DND-41 (cell line): ENCODE results near the gene MXD1.

Source experiments
- ATAC-seq: fragments of 200-7000 bp; cut with Tn5 transposase; 3 replicates; pipeline ENCODE4 v1.9.1; 2021; ENCODE audit warnings: low read depth; ENCODE audit not compliant: insufficient read depth
- DNase-seq: peaks from one replicate; pipeline ENCODE4 v3.0.0-alpha.2; 2020
- H2AFZ ChIP-seq: 2 replicates; pipeline ENCODE4 v1.6.0; 2012; ENCODE audit warnings: low read depth, low read length
- H3K27ac ChIP-seq: 2 replicates; pipeline ENCODE4 v1.5.1; 2012; ENCODE audit warnings: low read length, inconsistent platforms
- H3K27me3 ChIP-seq: fragments of 200-600 bp; sonication (generic); 2 replicates; pipeline ENCODE4 v1.6.0; 2012; ENCODE audit warnings: low read length, mild to moderate bottlenecking, inconsistent platforms; ENCODE audit not compliant: insufficient read depth, poor library complexity
- H3K36me3 ChIP-seq: 2 replicates; pipeline ENCODE4 v1.5.1; 2012; ENCODE audit warnings: low read length, inconsistent platforms; ENCODE audit not compliant: insufficient read depth
- H3K4me1 ChIP-seq: 2 replicates; pipeline ENCODE4 v1.5.1; 2012; ENCODE audit warnings: mild to moderate bottlenecking, low read length; ENCODE audit not compliant: insufficient read depth
- H3K4me2 ChIP-seq: 2 replicates; pipeline ENCODE4 v1.6.0; 2012; ENCODE audit warnings: mild to moderate bottlenecking, moderate library complexity, low read length, inconsistent platforms; ENCODE audit not compliant: insufficient read depth
- H3K4me3 ChIP-seq, 2 experiments: fragments of 200-600 bp in 1 of 2; shearing (Covaris generic) in 1 of 2; 2 replicates each; pipeline ENCODE4 v1.5.1; 2012 to 2016; ENCODE audit warnings: inconsistent platforms in 2 of 2, low read length in 2 of 2, mild to moderate bottlenecking in 2 of 2, low read depth in 1 of 2, moderate library complexity in 1 of 2
- H3K79me2 ChIP-seq: 2 replicates; pipeline ENCODE4 v1.6.0; 2012; ENCODE audit warnings: low read length, inconsistent platforms; ENCODE audit not compliant: insufficient read depth
- H3K9ac ChIP-seq: 2 replicates; pipeline ENCODE4 v1.6.0; 2012; ENCODE audit warnings: low read depth, mild to moderate bottlenecking, inconsistent platforms, low read length, moderate library complexity
- H3K9me3 ChIP-seq: 2 replicates; pipeline ENCODE4 v1.5.1; 2012; ENCODE audit warnings: low read length, moderate library complexity, mild to moderate bottlenecking, inconsistent platforms; ENCODE audit not compliant: insufficient read depth, severe bottlenecking
- H4K20me1 ChIP-seq: 2 replicates; pipeline ENCODE4 v1.6.0; 2012; ENCODE audit warnings: low read length; ENCODE audit not compliant: insufficient read depth
- EZH2 ChIP-seq: IDR thresholded peaks from 3 replicates; pipeline ENCODE4 v1.6.1; 2012; ENCODE audit warnings: borderline replicate concordance, low read depth, mild to moderate bottlenecking, moderate library complexity, low read length, inconsistent platforms; ENCODE audit not compliant: severe bottlenecking
- TF ChIP-seq, protein P1 (sequence below): IDR thresholded peaks from 2 replicates; pipeline ENCODE4 v1.5.1; 2012; ENCODE audit warnings: borderline replicate concordance, low read length, moderate library complexity, mild to moderate bottlenecking; ENCODE audit not compliant: poor library complexity, severe bottlenecking; ENCODE audit errors: extremely low read depth

Gene MXD1

GRCh38 chr2:69952336-69953115 lies 37.6 kb downstream of the MXD1 start:
- Histone ChIP-seq H2AFZ (no peak overlapping the region), H3K79me2 (no peaks in the 10 kb centered on the region)
- no peak for ATAC-seq

DNA sequence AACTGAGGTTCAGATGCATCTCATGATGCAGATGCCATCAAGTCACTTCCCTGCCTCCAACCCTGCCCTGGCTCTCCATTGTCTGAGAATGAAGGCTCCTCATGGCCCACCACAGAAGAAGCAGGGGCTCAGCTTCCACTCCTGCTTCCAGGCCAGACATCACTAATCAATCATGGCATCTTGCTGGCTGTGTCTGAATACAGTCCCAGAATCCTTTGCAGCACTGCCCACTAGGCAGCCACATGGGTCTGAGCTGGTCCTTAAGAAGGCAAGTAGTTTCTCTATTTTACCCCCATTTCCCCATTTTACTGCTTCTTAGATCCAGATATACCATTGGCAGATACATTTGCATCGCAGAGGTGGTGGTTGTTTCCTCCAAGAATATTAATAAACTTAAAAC lies 39.2 kb downstream of the MXD1 start:
- Histone ChIP-seq H3K4me3 (no peak overlapping the region), H3K4me2 (no peak overlapping the region), H2AFZ (no peak overlapping the region), H3K4me1 (peaks cover 27% of the 10 kb centered on the region), H4K20me1 (no peaks in the 10 kb centered on the region), H3K27ac (no peak overlapping the region), H3K27me3 (no peaks in the 10 kb centered on the region), H3K79me2 (no peaks in the 10 kb centered on the region), H3K36me3 (no peaks in the 10 kb centered on the region), H3K9me3 (no peaks in the 10 kb centered on the region), H3K9ac (no peak overlapping the region)
- DNase-seq (no peak), ATAC-seq (no peak)
- no peak for TF ChIP-seq EZH2

More at GRCh38 chr2:69952336-69953115, 37.6 kb downstream of the MXD1 start:
- Histone ChIP-seq H3K4me1 (peaks cover 15% of the 10 kb centered on the region), H3K27ac (no peak overlapping the region), H3K27me3 (no peaks in the 10 kb centered on the region), H3K36me3 (no peaks in the 10 kb centered on the region), H3K9me3 (no peaks in the 10 kb centered on the region), H3K4me3 (no peak overlapping the region), H3K4me2 (no peak overlapping the region), H4K20me1 (no peaks in the 10 kb centered on the region), H3K9ac (no peak overlapping the region)
- DNase-seq, result no peak
- TF ChIP-seq, protein P1, sequence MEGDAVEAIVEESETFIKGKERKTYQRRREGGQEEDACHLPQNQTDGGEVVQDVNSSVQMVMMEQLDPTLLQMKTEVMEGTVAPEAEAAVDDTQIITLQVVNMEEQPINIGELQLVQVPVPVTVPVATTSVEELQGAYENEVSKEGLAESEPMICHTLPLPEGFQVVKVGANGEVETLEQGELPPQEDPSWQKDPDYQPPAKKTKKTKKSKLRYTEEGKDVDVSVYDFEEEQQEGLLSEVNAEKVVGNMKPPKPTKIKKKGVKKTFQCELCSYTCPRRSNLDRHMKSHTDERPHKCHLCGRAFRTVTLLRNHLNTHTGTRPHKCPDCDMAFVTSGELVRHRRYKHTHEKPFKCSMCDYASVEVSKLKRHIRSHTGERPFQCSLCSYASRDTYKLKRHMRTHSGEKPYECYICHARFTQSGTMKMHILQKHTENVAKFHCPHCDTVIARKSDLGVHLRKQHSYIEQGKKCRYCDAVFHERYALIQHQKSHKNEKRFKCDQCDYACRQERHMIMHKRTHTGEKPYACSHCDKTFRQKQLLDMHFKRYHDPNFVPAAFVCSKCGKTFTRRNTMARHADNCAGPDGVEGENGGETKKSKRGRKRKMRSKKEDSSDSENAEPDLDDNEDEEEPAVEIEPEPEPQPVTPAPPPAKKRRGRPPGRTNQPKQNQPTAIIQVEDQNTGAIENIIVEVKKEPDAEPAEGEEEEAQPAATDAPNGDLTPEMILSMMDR, result no peak
- no peak for TF ChIP-seq EZH2

- Histone ChIP-seq H3K4me1 (peaks cover 27% of the 10 kb centered on the region), H2AFZ (no peak overlapping the region)
These were observed 40.1 kb downstream of the MXD1 start for GRCh38 chr2:69955029-69955428.

DNA sequence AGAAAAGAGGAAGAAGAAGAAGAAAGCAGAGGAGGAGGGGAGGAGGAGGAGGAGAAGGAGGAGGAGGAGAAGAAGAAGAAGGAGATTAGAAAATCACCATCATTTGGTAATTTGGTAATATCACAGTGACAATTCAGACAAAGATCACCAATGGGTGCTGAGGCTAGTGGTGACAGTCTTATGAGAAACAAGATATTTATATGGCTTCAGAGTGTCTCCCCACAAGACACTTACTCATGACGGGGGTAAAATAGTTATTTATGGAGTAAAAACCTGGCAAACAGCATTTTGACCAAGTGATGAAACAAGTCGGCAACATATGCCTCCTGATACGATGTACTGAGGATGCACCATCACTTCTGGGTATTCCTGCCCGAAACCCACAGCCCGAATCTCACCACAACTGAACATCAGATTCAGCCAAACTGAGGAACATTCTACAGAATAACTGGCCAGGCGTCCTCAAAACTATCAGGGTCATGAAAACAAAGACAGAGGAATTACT lies 41.6 kb downstream of the MXD1 start:
- H3K79me2 ChIP-seq, result no peaks in the 10 kb centered on the region
- no peaks in the 10 kb centered on the region for H4K20me1 ChIP-seq
- H3K9ac ChIP-seq, result no peak overlapping the region
- H3K36me3 ChIP-seq, result no peaks in the 10 kb centered on the region
- no peak overlapping the region for H3K4me3 ChIP-seq
- no peak overlapping the region for H2AFZ ChIP-seq
- no peaks in the 10 kb centered on the region for H3K9me3 ChIP-seq
- H3K27ac ChIP-seq, result peak overlapping the region; percentile 8; the same call in 1 of the 2 replicates
- H3K4me2 ChIP-seq, result no peak overlapping the region
- no peak for DNase-seq
- ATAC-seq, result no peak
- H3K27me3 ChIP-seq, result no peaks in the 10 kb centered on the region
- H3K4me1 ChIP-seq, result peaks cover 27% of the 10 kb centered on the region
- TF ChIP-seq, protein P1, result no peak
- no peak for TF ChIP-seq EZH2

More at GRCh38 chr2:69955029-69955428, 40.1 kb downstream of the MXD1 start:
- no peaks in the 10 kb centered on the region for H3K79me2 ChIP-seq
- H3K9ac ChIP-seq, result no peak overlapping the region
- H4K20me1 ChIP-seq, result no peaks in the 10 kb centered on the region
- H3K27me3 ChIP-seq, result no peaks in the 10 kb centered on the region
- no peak overlapping the region for H3K4me2 ChIP-seq
- no peak for DNase-seq
- no peak overlapping the region for H3K27ac ChIP-seq
- no peaks in the 10 kb centered on the region for H3K36me3 ChIP-seq
- TF ChIP-seq, protein P1, result no peak
- no peak for TF ChIP-seq EZH2
- H3K4me3 ChIP-seq, result no peak overlapping the region
- H3K9me3 ChIP-seq, result no peaks in the 10 kb centered on the region
- no peak for ATAC-seq
